Panc1 (cell line): Measurements from ENCODE around the gene ABCA8. TPM values are rescaled to one million over a fixed set of nuclear protein-coding genes. Genes with fewer than 3 reads are reported as not detected.

Source experiments
- ATAC-seq: fragments of 200-7000 bp; cut with Tn5 transposase; 2 replicates; pipeline ENCODE4 v1.9.1; 2020; ENCODE audit warnings: mild to moderate bottlenecking, moderate library complexity
- BruUV-seq: library from RNA; stranded (reverse); fragments of 400-500 nt; replicated peaks from 2 replicates; lab custom pipeline; 2021; lab: Mats Ljungman, UMichigan
- CTCF ChIA-PET: fragments of 300-600 bp; sonication (Branson Sonifier 250); formaldehyde crosslinking; loops from one replicate; lab custom pipeline; 2022; ENCODE audit warnings: antibody characterized with exemption; lab: Charles Lee
- POLR2A ChIA-PET: fragments of 300-600 bp; sonication (Branson Sonifier 250); formaldehyde crosslinking; loops from one replicate; lab custom pipeline; 2022; ENCODE audit warnings: antibody characterized with exemption; lab: Charles Lee
- DNase-seq: peaks from one replicate; pipeline ENCODE4 v3.0.0-alpha.2; 2010; ENCODE audit warnings: low read depth, low spot score
- H3K27ac ChIP-seq: 2 replicates; pipeline ENCODE4 v1.5.1; 2011; ENCODE audit warnings: mild to moderate bottlenecking, low read length, inconsistent platforms
- H3K27me3 ChIP-seq: fragments of 200-500 bp; sonication (Bioruptor generic); 2 replicates; pipeline ENCODE4 v1.6.0; 2014; ENCODE audit warnings: low read length, inconsistent platforms; ENCODE audit not compliant: control insufficient read depth, insufficient read depth
- H3K36me3 ChIP-seq: fragments of 200-500 bp; sonication (Bioruptor generic); 2 replicates; pipeline ENCODE4 v1.5.1; 2014; ENCODE audit warnings: inconsistent platforms, mild to moderate bottlenecking, low read length, moderate library complexity; ENCODE audit not compliant: control insufficient read depth, insufficient read depth
- H3K4me1 ChIP-seq: 2 replicates; pipeline ENCODE4 v1.5.1; 2011; ENCODE audit warnings: inconsistent platforms, mild to moderate bottlenecking, low read length, moderate library complexity; ENCODE audit not compliant: control insufficient read depth, insufficient read depth
- H3K4me3 ChIP-seq, 2 experiments: 2 replicates each; pipeline ENCODE4 v1.5.1; 2011 to 2012; ENCODE audit warnings: low read depth in 2 of 2, low read length in 2 of 2, mild to moderate bottlenecking in 2 of 2, inconsistent platforms in 1 of 2, moderate library complexity in 1 of 2
- H3K9me3 ChIP-seq: fragments of 200-500 bp; sonication (Bioruptor generic); 2 replicates; pipeline ENCODE4 v1.5.1; 2014; ENCODE audit warnings: low read depth, mild to moderate bottlenecking, inconsistent platforms, low read length, moderate library complexity; ENCODE audit not compliant: control insufficient read depth, insufficient read depth
- POLR2AphosphoS5 ChIP-seq: IDR thresholded peaks from 2 replicates; pipeline ENCODE4 v1.6.1; 2012; ENCODE audit warnings: mild to moderate bottlenecking, low read depth, low read length, moderate library complexity
- SIN3A ChIP-seq: IDR thresholded peaks from 2 replicates; pipeline ENCODE4 v1.6.1; 2012; ENCODE audit warnings: low read depth, mild to moderate bottlenecking, low read length, moderate library complexity, borderline replicate concordance; ENCODE audit not compliant: insufficient read depth
- TCF7L2 ChIP-seq: IDR thresholded peaks from 2 replicates; pipeline ENCODE4 v1.6.1; 2011; ENCODE audit warnings: mild to moderate bottlenecking, low read depth, low read length, inconsistent platforms
- in situ Hi-C: cut with HindIII; loops from 2 replicates; pipeline ENCODE4 v1.10.0; 2016; ENCODE audit warnings: low sequenced_read_pairs, low pct_unique_long_range_greater_than_20kb
- intact Hi-C: fragments of 100-400 bp; cut with micrococcal nuclease; formaldehyde crosslinking; loops from one replicate; pipeline ENCODE4 v1.10.0; 2022; ENCODE audit not compliant: unreplicated experiment
- total RNA-seq: library from RNA; stranded (reverse); gene quantifications from one replicate; pipeline ENCODE4 v1.2.1, GENCODE V29; 2021; ENCODE audit not compliant: unreplicated experiment
- TF ChIP-seq, protein P1 (sequence below): fragments of 450-650 bp; IDR thresholded peaks from 2 replicates; pipeline ENCODE4 v1.5.1; 2017; ENCODE audit warnings: mild to moderate bottlenecking
- TF ChIP-seq, protein P2 (sequence below), 2 experiments: IDR thresholded peaks; 2 replicates each; pipeline ENCODE4 v1.6.1; 2011 to 2012; ENCODE audit warnings: low read depth in 2 of 2, control low read depth in 1 of 2, low read length in 1 of 2, mild to moderate bottlenecking in 1 of 2, moderate library complexity in 1 of 2; ENCODE audit not compliant: insufficient read depth in 1 of 2

Gene ABCA8
- total RNA-seq, 1 experiment from 2014 or later = 0.23 TPM

DNA sequence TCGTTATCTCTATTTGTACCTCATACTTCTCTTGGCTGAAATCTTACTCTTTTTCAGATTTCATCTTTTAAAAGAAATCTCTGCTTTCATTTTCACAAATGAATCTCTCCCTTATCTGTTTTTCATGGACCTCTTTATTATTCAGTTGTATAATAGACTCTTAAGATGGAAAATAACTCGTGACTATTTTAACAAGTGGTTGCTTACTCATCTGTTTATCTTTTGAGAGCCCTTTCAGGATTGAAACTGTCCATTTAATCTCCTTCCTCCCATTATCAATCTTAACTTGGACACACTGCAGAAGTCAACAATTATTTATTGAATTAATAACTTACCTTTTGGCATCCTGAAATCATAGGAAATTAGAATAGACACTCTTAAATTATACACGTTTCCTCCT, 68.8 kb downstream of the ABCA8 start:
- H3K36me3 ChIP-seq = no peaks in the 10 kb centered on the region
- no peak overlapping the region for H3K27ac ChIP-seq
- ChIA-PET POLR2A (no interaction called here), CTCF (no interaction called here)
- DNase-seq = no peak
- TF ChIP-seq, protein P1, sequence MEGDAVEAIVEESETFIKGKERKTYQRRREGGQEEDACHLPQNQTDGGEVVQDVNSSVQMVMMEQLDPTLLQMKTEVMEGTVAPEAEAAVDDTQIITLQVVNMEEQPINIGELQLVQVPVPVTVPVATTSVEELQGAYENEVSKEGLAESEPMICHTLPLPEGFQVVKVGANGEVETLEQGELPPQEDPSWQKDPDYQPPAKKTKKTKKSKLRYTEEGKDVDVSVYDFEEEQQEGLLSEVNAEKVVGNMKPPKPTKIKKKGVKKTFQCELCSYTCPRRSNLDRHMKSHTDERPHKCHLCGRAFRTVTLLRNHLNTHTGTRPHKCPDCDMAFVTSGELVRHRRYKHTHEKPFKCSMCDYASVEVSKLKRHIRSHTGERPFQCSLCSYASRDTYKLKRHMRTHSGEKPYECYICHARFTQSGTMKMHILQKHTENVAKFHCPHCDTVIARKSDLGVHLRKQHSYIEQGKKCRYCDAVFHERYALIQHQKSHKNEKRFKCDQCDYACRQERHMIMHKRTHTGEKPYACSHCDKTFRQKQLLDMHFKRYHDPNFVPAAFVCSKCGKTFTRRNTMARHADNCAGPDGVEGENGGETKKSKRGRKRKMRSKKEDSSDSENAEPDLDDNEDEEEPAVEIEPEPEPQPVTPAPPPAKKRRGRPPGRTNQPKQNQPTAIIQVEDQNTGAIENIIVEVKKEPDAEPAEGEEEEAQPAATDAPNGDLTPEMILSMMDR = no peak
- TF ChIP-seq TCF7L2 = no peak
- TF ChIP-seq, protein P2, sequence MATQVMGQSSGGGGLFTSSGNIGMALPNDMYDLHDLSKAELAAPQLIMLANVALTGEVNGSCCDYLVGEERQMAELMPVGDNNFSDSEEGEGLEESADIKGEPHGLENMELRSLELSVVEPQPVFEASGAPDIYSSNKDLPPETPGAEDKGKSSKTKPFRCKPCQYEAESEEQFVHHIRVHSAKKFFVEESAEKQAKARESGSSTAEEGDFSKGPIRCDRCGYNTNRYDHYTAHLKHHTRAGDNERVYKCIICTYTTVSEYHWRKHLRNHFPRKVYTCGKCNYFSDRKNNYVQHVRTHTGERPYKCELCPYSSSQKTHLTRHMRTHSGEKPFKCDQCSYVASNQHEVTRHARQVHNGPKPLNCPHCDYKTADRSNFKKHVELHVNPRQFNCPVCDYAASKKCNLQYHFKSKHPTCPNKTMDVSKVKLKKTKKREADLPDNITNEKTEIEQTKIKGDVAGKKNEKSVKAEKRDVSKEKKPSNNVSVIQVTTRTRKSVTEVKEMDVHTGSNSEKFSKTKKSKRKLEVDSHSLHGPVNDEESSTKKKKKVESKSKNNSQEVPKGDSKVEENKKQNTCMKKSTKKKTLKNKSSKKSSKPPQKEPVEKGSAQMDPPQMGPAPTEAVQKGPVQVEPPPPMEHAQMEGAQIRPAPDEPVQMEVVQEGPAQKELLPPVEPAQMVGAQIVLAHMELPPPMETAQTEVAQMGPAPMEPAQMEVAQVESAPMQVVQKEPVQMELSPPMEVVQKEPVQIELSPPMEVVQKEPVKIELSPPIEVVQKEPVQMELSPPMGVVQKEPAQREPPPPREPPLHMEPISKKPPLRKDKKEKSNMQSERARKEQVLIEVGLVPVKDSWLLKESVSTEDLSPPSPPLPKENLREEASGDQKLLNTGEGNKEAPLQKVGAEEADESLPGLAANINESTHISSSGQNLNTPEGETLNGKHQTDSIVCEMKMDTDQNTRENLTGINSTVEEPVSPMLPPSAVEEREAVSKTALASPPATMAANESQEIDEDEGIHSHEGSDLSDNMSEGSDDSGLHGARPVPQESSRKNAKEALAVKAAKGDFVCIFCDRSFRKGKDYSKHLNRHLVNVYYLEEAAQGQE (IDR thresholded peaks at IDR 0.05; ENCODE audit: insufficient read depth in 1 of 2, low read depth in 2 of 2, low read length in 1 of 2) = no peak
- no peak for TF ChIP-seq POLR2AphosphoS5
- no peak for TF ChIP-seq SIN3A
- no peaks in the 10 kb centered on the region for H3K27me3 ChIP-seq
- intact Hi-C loops = no loop called here
- no peak overlapping the region for H3K4me3 ChIP-seq
- no peak for ATAC-seq
- no TSS peak for BruUV-seq
- no peaks in the 10 kb centered on the region for H3K9me3 ChIP-seq
- H3K4me1 ChIP-seq = no peaks in the 10 kb centered on the region
- in situ Hi-C loops = no loop called here

DNA sequence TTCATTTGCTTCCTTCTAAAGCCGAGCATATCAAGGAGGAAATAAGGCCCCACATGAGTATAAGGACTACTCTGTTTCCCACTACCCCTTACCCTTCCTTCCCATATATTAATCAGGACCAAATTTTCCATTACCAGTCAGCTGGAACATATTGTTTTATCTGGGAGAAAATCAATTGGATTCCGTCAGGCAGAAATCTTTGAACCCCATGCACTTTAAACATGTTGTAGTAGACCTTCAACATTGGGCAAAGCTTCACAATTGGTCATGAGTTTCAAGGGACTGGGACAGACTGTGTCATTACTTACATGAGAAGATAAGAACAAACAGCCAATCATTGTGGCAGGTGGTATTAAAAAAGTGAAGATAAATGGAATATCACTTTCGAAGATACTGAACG, 70.3 kb downstream of the ABCA8 start:
- Histone ChIP-seq H3K4me3 (no peak overlapping the region), H3K4me1 (no peaks in the 10 kb centered on the region), H3K27ac (no peak overlapping the region), H3K36me3 (no peaks in the 10 kb centered on the region), H3K9me3 (no peaks in the 10 kb centered on the region), H3K27me3 (no peaks in the 10 kb centered on the region)
- intact Hi-C loops = no loop called here
- CTCF ChIA-PET = no interaction called here
- no TSS peak for BruUV-seq
- in situ Hi-C loops = no loop called here
- POLR2A ChIA-PET = no interaction called here
- ATAC-seq = no peak
- no peak for DNase-seq
- TF ChIP-seq TCF7L2 (no peak), SIN3A (no peak), POLR2AphosphoS5 (no peak)
- TF ChIP-seq, protein P2 (IDR thresholded peaks at IDR 0.05; ENCODE audit: insufficient read depth in 1 of 2, low read depth in 2 of 2, low read length in 1 of 2) = no peak
- TF ChIP-seq, protein P1 = no peak
